Mucosa of descending colon (tissue), 3 donors: ENCODE data around the gene IAPP. TPM values are rescaled to one million over a fixed set of nuclear protein-coding genes. Genes with fewer than 3 reads are reported as not detected.
A peak's percentile ranks its signal among the peaks of the same experiment; 100 is the strongest.
"Not testable (repeated sequence)": the region's sequence is repeated elsewhere in the genome, so short reads cannot be mapped to it uniquely, and the experiment has no call there.

Experiments used
- ATAC-seq: fragments of 200-7000 bp; cut with Tn5 transposase; one replicate; pipeline ENCODE4 v1.9.1; 2020; ENCODE audit warnings: mild to moderate bottlenecking, moderate library complexity
- DNase-seq, 3 donors: peaks; one replicate each; pipeline ENCODE4 v3.0.0-alpha.2; 2020
- H3K36me3 ChIP-seq: fragments of 200-600 bp; one replicate; pipeline ENCODE4 v1.8.0; 2021; ENCODE audit warnings: low read depth, mild to moderate bottlenecking
- H3K4me1 ChIP-seq: fragments of 200-600 bp; one replicate; pipeline ENCODE4 v1.8.0; 2021; ENCODE audit warnings: low read depth, mild to moderate bottlenecking
- H3K4me3 ChIP-seq: fragments of 200-600 bp; one replicate; pipeline ENCODE4 v1.8.0; 2021; ENCODE audit warnings: mild to moderate bottlenecking
- H3K9me3 ChIP-seq: fragments of 200-600 bp; one replicate; pipeline ENCODE4 v1.8.0; 2021; ENCODE audit warnings: mild to moderate bottlenecking
- intact Hi-C, 2 donors: fragments of 100-400 bp; cut with DNase I in 1 of 2; cut with micrococcal nuclease in 1 of 2; formaldehyde crosslinking; loops; one replicate each; pipeline versions ENCODE4 v1.11.0 to v1.11.1; 2022; cut with DNase I, micrococcal nuclease
- total RNA-seq, 3 donors: library from RNA; stranded (reverse); fragmentation: NEBNext Ultra II Directional in 2 of 3; extraction: Animal tissue kit (Norgen Biotek cat#: 25700) in 2 of 3; gene quantifications; one replicate each; pipeline versions ENCODE4 v1.2.1 to v1.2.4, GENCODE V29; 2021 to 2023
- TF ChIP-seq, protein P1 (sequence below): fragments of 200-600 bp; IDR thresholded peaks from one replicate; pipeline ENCODE4 v1.8.0; 2022; ENCODE audit warnings: antibody characterized with exemption, mild to moderate bottlenecking
- donor health status: DM: no; HTN: no; CAD: no; lungs with moderate emphysema.
- donor health status: DM: no; HTN: no; CAD: no.
- donor health status: DM: no; HTN: yes; CAD: no.

Gene IAPP
- total RNA-seq, 3 donors from 2014 or later: not detected

DNA sequence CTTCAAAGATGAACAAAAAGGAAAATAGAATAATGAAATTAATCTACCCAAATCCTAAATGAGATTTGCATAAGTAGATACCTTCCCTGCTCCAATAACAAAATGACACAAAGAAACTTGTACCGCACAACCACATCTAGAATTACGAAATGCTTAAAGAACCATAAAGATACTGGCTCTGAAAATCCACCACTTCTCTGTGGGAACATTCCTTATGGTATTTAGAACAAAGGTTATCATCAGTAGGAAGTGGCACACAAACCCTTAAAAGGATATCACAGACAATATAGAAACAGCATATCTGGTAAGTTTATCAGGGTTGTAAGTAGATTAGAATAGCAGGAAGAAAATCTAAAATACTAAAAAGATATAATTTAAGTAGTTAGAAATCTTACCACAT, 11.6 kb downstream of the IAPP start:
- TF ChIP-seq, protein P1, sequence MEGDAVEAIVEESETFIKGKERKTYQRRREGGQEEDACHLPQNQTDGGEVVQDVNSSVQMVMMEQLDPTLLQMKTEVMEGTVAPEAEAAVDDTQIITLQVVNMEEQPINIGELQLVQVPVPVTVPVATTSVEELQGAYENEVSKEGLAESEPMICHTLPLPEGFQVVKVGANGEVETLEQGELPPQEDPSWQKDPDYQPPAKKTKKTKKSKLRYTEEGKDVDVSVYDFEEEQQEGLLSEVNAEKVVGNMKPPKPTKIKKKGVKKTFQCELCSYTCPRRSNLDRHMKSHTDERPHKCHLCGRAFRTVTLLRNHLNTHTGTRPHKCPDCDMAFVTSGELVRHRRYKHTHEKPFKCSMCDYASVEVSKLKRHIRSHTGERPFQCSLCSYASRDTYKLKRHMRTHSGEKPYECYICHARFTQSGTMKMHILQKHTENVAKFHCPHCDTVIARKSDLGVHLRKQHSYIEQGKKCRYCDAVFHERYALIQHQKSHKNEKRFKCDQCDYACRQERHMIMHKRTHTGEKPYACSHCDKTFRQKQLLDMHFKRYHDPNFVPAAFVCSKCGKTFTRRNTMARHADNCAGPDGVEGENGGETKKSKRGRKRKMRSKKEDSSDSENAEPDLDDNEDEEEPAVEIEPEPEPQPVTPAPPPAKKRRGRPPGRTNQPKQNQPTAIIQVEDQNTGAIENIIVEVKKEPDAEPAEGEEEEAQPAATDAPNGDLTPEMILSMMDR: no peak
- H3K9me3 ChIP-seq: no peaks in the 10 kb centered on the region
- ATAC-seq: peak; percentile 25
- intact Hi-C loops: no loop called here
- H3K4me3 ChIP-seq: no peak overlapping the region
- H3K36me3 ChIP-seq: no peaks in the 10 kb centered on the region
- DNase-seq: no peak
- no peaks in the 10 kb centered on the region for H3K4me1 ChIP-seq

DNA sequence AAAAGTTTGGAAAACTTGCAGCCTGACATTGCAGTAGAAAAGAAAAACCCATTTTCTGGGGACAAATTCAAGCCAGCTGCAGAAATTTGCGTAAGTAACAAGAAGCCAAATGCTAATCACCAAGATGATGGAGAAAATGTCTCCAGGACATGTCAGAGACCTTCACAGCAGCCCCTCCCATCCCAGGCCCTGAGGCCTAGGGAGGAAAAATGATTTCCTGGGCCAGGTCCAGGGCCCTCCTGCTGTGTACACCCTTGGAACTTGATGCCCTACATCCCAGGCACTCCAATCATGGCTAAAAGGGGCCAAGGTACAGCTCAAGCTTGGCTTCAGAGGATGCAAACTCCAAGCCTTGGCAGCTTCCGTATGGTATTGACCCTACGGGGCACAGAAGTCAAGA, 14.5 kb downstream of the IAPP start:
- H3K9me3 ChIP-seq: no peaks in the 10 kb centered on the region
- H3K4me1 ChIP-seq: no peaks in the 10 kb centered on the region
- H3K4me3 ChIP-seq: no peak overlapping the region
- intact Hi-C loops: no loop called here
- no peaks in the 10 kb centered on the region for H3K36me3 ChIP-seq
- TF ChIP-seq, protein P1: no peak
- DNase-seq: no peak
- no peak for ATAC-seq

DNA sequence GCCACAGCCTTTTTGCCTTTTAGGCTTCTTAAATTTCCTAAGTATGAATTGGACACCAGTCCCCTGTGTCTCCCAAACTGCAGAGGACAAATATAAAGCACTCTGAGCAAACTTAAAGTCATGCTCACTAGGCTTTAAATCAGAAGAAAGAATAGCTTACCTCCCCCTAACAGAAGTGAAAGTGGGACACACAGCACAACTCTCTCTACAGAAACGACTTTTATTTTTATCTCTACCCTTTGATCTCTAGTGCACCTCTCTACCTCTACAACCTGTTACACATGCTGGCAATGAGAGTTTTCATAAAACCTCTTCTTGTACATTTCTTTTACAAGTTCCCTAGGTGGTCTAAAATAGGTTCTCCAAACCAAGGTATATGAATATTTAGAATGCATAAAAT, 19.7 kb downstream of the IAPP start:
- Histone ChIP-seq H3K4me1 (no peaks in the 10 kb centered on the region), H3K36me3 (no peaks in the 10 kb centered on the region), H3K4me3 (no peak overlapping the region), H3K9me3 (no peaks in the 10 kb centered on the region)
- intact Hi-C loops: no loop called here
- TF ChIP-seq, protein P1: no peak
- ATAC-seq (no peak), DNase-seq (no peak)

- H3K36me3 ChIP-seq, DNase-seq, H3K4me1 ChIP-seq, H3K9me3 ChIP-seq, ATAC-seq, intact Hi-C loops, H3K4me3 ChIP-seq: not testable (repeated sequence)
Measured at GRCh38 chr12:21394828-21395626, 22.3 kb downstream of the IAPP start.

DNA sequence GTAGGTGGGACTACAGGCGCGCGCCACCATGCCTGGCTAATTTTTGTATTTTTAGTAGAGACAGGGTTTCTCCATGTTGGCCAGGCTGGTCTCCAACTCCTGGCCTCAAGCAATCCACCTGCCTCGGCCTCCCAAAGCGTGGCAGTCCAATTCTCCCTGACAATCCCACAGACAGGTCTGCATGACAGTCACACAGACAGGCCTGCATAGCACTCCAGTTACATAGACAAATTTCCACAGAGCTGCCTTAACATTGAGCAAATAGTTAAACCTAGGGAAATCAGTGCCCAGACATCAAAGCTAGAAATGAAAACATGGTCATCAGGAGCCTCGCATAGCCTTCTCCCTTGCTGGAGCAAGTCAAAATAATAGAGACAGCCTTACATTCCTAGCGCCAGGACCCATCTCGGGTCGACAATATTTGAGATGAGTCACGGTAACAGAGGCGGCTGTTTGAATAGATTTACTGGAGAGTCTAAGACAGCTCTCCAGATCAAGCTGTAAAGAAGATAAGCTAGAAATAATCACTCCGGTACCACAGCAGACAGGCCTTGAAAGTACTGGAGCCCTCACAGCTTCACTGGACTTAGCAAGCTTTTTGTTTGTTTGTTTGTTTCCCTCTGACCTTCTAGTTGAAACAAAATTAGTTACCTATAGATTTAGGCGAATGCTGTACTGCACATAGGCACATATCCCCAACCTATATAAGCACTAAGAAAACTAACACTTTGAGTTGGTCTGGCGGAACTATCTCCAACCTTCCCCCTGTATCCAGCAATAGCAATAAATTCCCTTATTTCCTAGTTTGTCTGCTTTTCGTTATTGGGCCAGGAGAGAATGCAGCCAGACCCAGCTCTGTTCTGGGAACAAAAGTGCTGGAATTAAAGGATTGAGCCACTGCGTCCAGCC, 40.9 kb downstream of the IAPP start:
- Histone ChIP-seq H3K36me3 (no peaks in the 10 kb centered on the region), H3K4me1 (no peaks in the 10 kb centered on the region), H3K9me3 (no peaks in the 10 kb centered on the region), H3K4me3 (no peak overlapping the region)
- intact Hi-C loops: no loop called here
- ATAC-seq (no peak), DNase-seq (no peak)
- TF ChIP-seq, protein P1: no peak
